Right lobe of liver (tissue), 6 donors: ENCODE data around the gene SAXO1. TPM values are rescaled to one million over a fixed set of nuclear protein-coding genes. Genes with fewer than 3 reads are reported as not detected.

Experiments used
- ATAC-seq, 4 donors: fragments of 200-7000 bp; cut with Tn5 transposase; one replicate each; pipeline ENCODE4 v1.9.1; 2020; ENCODE audit warnings: mild to moderate bottlenecking in 4 of 4, moderate library complexity in 4 of 4
- DNase-seq, 3 donors: peaks; one replicate each; pipeline ENCODE4 v3.0.0-alpha.2; 2020
- H3K27ac ChIP-seq, 3 donors: fragments of 200-600 bp; one replicate each; pipeline ENCODE4 v1.8.0; 2022
- H3K27me3 ChIP-seq, 2 donors: fragments of 200-600 bp; one replicate each; pipeline ENCODE4 v1.8.0; 2022
- H3K36me3 ChIP-seq, 4 donors: fragments of 200-600 bp; sonication (generic) in 1 of 4; one replicate each; pipeline versions ENCODE4 v1.5.1 to v1.8.0; 2017 to 2022; ENCODE audit warnings: control low read depth in 1 of 4
- H3K4me1 ChIP-seq, 4 donors: fragments of 200-600 bp; sonication (generic) in 1 of 4; one replicate each; pipeline versions ENCODE4 v1.5.1 to v1.8.0; 2017 to 2022; ENCODE audit warnings: control low read depth in 1 of 4
- H3K4me3 ChIP-seq, 3 donors: fragments of 200-600 bp; one replicate each; pipeline ENCODE4 v1.8.0; 2022
- H3K9me3 ChIP-seq, 4 donors: fragments of 200-600 bp; sonication (generic) in 1 of 4; one replicate each; pipeline versions ENCODE4 v1.5.1 to v1.8.0; 2017 to 2022; ENCODE audit warnings: control low read depth in 1 of 4
- POLR2A ChIP-seq: fragments of 450-650 bp; IDR thresholded peaks from one replicate; pipeline ENCODE4 v1.6.1; 2017; ENCODE audit warnings: antibody characterized with exemption, mild to moderate bottlenecking
- WGBS: methylation state at CpG from one replicate; pipeline ENCODE4 v1.1.6; 2018; ENCODE audit warnings: low coverage, low lambda C conversion rate; ENCODE audit not compliant: insufficient coverage; ENCODE audit errors: missing lambda C conversion rate; 5-methylcytosine and 5-hydroxymethylcytosine counted together
- intact Hi-C, 2 donors: fragments of 100-400 bp; cut with DNase I; formaldehyde crosslinking; loops; one replicate each; pipeline versions ENCODE4 v1.11.2 to v1.14.1; 2022
- long read RNA-seq: library from polyadenylated mRNA; unstranded; transcript quantifications from one replicate; pipeline ENCODE4 v2.0.0, GENCODE V29; 2019
- total RNA-seq, 6 experiments: library from RNA; depleted of rRNA in 2 of 6; stranded (reverse); fragments of >200 nt in 2 of 6; fragmentation: NEBNext Ultra II Directional in 3 of 6; extraction: Animal tissue kit (Norgen Biotek cat#: 25700) in 3 of 6; gene quantifications; one replicate each; pipeline versions ENCODE4 v1.1.0 to v1.2.4, GENCODE V29; 2016 to 2023
- TF ChIP-seq, protein P1 (sequence below), 4 donors: fragments of 200-600 bp in 3 of 4; fragments of 450-650 bp in 1 of 4; IDR thresholded peaks; one replicate each; pipeline versions ENCODE4 v1.5.1 to v1.8.0; 2016 to 2022; ENCODE audit warnings: antibody characterized with exemption in 4 of 4, mild to moderate bottlenecking in 2 of 4
- donor health status: DM: no; HTN: yes; CAD: no.
- donor health status: DM: no; HTN: no; CAD: no.
- donor health status: DM: no; HTN: no; CAD: no.
- donor health status: DM: no; HTN: yes; CAD: no.
- donor health status: DM: no; HTN: yes; CAD: no.

SAXO1 gene, protein sequence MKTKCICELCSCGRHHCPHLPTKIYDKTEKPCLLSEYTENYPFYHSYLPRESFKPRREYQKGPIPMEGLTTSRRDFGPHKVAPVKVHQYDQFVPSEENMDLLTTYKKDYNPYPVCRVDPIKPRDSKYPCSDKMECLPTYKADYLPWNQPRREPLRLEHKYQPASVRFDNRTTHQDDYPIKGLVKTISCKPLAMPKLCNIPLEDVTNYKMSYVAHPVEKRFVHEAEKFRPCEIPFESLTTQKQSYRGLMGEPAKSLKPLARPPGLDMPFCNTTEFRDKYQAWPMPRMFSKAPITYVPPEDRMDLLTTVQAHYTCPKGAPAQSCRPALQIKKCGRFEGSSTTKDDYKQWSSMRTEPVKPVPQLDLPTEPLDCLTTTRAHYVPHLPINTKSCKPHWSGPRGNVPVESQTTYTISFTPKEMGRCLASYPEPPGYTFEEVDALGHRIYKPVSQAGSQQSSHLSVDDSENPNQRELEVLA
- under 1 TPM in 1 of 6 experiments, not detected in 5; 0.15 TPM for total RNA-seq
- long read RNA-seq = 0 reads

DNA sequence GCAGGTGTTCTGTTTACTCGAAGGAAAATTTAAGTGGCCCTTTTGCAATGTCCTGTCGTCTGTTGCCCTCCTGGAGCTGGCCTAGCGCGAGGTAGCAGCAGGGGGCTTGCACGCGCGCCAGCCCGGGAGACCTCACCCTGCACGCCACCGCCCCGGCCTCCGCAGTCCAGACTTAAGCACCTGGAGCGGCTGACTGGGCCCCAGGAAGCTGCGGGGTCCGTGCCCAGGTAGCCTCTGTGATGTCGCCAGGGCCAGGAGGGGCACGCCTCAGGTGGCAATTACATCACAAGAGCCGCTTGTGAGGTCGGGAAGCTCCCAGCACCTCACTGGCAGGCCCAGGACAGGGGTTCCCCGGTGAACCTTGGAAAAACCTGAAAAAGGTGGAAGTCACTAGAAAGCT is at the start of gene SAXO1:
TSS of gene SAXO1 (minus strand) at position 195 of the 400 bp plus-strand sequence. CDS start 301 bp downstream, outside the sequence.
- ATAC-seq = no peak
- Histone ChIP-seq H3K27me3 (no peaks in the 10 kb centered on the region), H3K9me3 (no peaks in the 10 kb centered on the region), H3K4me1 (no peaks in the 10 kb centered on the region), H3K27ac (no peak within 1 kb of the TSS), H3K36me3 (no peaks in the 10 kb centered on the region), H3K4me3 (no peak within 1 kb of the TSS)
- TF ChIP-seq, protein P1, sequence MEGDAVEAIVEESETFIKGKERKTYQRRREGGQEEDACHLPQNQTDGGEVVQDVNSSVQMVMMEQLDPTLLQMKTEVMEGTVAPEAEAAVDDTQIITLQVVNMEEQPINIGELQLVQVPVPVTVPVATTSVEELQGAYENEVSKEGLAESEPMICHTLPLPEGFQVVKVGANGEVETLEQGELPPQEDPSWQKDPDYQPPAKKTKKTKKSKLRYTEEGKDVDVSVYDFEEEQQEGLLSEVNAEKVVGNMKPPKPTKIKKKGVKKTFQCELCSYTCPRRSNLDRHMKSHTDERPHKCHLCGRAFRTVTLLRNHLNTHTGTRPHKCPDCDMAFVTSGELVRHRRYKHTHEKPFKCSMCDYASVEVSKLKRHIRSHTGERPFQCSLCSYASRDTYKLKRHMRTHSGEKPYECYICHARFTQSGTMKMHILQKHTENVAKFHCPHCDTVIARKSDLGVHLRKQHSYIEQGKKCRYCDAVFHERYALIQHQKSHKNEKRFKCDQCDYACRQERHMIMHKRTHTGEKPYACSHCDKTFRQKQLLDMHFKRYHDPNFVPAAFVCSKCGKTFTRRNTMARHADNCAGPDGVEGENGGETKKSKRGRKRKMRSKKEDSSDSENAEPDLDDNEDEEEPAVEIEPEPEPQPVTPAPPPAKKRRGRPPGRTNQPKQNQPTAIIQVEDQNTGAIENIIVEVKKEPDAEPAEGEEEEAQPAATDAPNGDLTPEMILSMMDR (IDR thresholded peaks at IDR 0.05) = no peak
- TF ChIP-seq POLR2A = no peak
- DNase-seq = no peak
- intact Hi-C loops = no loop called here
- WGBS = 50% methylated on average over 4 of the region's 20 CpGs

DNA sequence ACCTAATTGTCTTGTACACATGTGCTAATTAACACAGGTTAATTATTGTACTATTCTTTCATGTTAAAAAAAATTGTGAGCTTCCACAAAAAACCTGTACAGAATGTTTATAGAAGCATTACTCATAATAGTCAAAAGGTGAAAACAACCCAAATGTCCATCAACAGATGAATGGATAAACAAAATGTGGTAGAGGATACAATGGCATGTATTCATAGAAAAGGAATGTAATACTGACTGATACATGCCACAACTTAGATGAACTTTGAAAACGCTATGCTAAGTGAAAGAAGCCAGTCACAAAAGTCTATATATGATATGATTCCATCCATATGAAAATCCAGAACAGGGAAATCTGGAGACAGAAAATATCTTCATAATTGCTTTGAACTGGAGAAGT is 41.8 kb upstream of the SAXO1 start:
- ATAC-seq (no peak), DNase-seq (no peak)
- Histone ChIP-seq H3K27me3 (no peaks in the 10 kb centered on the region), H3K27ac (no peak overlapping the region), H3K4me3 (no peak overlapping the region), H3K36me3 (peaks cover 0 to 33% (median 10%) of the 10 kb centered on the region in 4 donors), H3K9me3 (no peaks in the 10 kb centered on the region), H3K4me1 (no peaks in the 10 kb centered on the region)
- 92% methylated on average over 1 of the region's 1 CpG for WGBS
- no peak for TF ChIP-seq POLR2A
- TF ChIP-seq, protein P1 (IDR thresholded peaks at IDR 0.05) = no peak
- intact Hi-C loops = no loop called here

DNA sequence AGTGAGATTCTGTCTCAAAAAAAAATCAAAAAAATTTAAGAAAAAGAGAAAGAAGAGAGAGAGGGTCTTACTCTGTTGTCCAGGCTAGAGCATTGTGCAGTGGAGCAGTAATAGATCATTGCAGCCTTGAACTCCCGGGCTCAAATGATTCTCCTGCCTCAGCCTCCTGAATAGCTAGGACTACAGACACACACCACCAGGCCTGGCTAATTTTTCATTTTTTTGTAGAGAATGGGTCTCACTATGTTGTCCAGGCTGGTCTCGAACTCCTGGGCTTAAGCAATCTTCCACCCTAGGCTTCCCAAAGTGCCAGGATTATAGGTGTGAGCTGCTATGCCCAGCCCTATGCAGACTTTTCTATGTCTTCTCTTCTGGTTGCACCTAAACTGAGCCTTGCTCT is 41.2 kb upstream of the SAXO1 start:
- Histone ChIP-seq H3K36me3 (peaks cover 0 to 37% (median 11%) of the 10 kb centered on the region in 4 donors), H3K9me3 (no peaks in the 10 kb centered on the region), H3K4me1 (no peaks in the 10 kb centered on the region), H3K27ac (no peak overlapping the region), H3K4me3 (no peak overlapping the region), H3K27me3 (no peaks in the 10 kb centered on the region)
- intact Hi-C loops = no loop called here
- ATAC-seq = no peak
- DNase-seq = no peak
- WGBS = 100% methylated on average over 2 of the region's 2 CpGs
- no peak for TF ChIP-seq POLR2A
- TF ChIP-seq, protein P1 (IDR thresholded peaks at IDR 0.05) = no peak

DNA sequence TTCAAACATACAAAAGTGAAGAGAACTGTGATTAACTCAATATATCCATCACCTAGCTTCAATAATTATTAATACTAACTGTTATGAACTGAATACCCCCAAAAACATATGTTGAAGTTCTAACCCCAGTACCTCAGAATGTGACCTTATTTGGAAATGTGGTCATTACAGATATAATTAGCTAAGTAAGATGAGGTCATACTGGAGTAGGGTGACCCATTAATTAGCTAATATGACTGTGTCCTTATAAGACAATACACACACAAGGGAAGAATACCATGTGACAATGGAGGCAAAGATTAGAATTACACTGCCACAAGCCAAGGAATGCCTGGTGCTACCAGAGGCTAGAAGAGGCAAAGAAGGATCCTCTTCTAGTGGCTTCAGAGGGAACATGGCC is 24.0 kb upstream of the SAXO1 start:
- no peak overlapping the region for H3K4me3 ChIP-seq
- no peaks in the 10 kb centered on the region for H3K4me1 ChIP-seq
- ATAC-seq (no peak), DNase-seq (no peak)
- peaks cover 0 to 19% (median 9%) of the 10 kb centered on the region in 4 donors for H3K36me3 ChIP-seq
- TF ChIP-seq, protein P1 (IDR thresholded peaks at IDR 0.05) = no peak
- no peak for TF ChIP-seq POLR2A
- no peaks in the 10 kb centered on the region for H3K27me3 ChIP-seq
- no peak overlapping the region for H3K27ac ChIP-seq
- H3K9me3 ChIP-seq = no peaks in the 10 kb centered on the region
- intact Hi-C loops = no loop called here
